C1 segment of cervical spinal cord (tissue), 14 donors: ENCODE results near the gene KIAA1217.

Experiments
- DNase-seq, 14 donors: peaks; one replicate each; lab custom pipeline; 2025; lab: John Stamatoyannopoulos, UW

Gene KIAA1217

GRCh38 chr10:24545585-24545984 lies 336.6 kb downstream of the KIAA1217 start:
- no peak for DNase-seq

- no peak for DNase-seq
Measured at GRCh38 chr10:24550680-24551079, 341.7 kb downstream of the KIAA1217 start.

GRCh38 chr10:24551161-24551560 lies 342.2 kb downstream of the KIAA1217 start:
- no peak for DNase-seq

- no peak for DNase-seq
Measured at GRCh38 chr10:24552346-24553016, 343.5 kb downstream of the KIAA1217 start.

- DNase-seq: no peak
Measured at GRCh38 chr10:24553051-24553612, 344.2 kb downstream of the KIAA1217 start.

GRCh38 chr10:24554036-24554435 lies 345.1 kb downstream of the KIAA1217 start:
- DNase-seq: no peak

GRCh38 chr10:24556126-24556749 lies 347.3 kb downstream of the KIAA1217 start:
- DNase-seq: no peak

GRCh38 chr10:24556750-24557742 lies 348.1 kb downstream of the KIAA1217 start:
- peak in 1 of 14 donors; percentile 9 for DNase-seq

GRCh38 chr10:24561453-24561852 lies 352.5 kb downstream of the KIAA1217 start:
- no peak for DNase-seq

- no peak for DNase-seq
Measured at GRCh38 chr10:24568042-24568441, 359.1 kb downstream of the KIAA1217 start.

GRCh38 chr10:24569330-24569796 lies 360.4 kb downstream of the KIAA1217 start:
- DNase-seq: no peak

GRCh38 chr10:24569828-24570657 lies 361.1 kb downstream of the KIAA1217 start:
- DNase-seq: no peak

- DNase-seq: no peak
Measured at GRCh38 chr10:24570658-24571426, 361.9 kb downstream of the KIAA1217 start.

- peak in 1 of 14 donors; percentile 17 for DNase-seq
Measured at GRCh38 chr10:24571870-24572450, 363.0 kb downstream of the KIAA1217 start.

- DNase-seq: peak in 1 of 14 donors; percentile 51
Measured at GRCh38 chr10:24574161-24574560, 365.2 kb downstream of the KIAA1217 start.

GRCh38 chr10:24574578-24575155 lies 365.7 kb downstream of the KIAA1217 start:
- DNase-seq: no peak

- no peak for DNase-seq
Measured at GRCh38 chr10:24575481-24576002, 366.6 kb downstream of the KIAA1217 start.

- DNase-seq: no peak
Measured at GRCh38 chr10:24579448-24579847, 370.5 kb downstream of the KIAA1217 start.

- peak in 2 of 14 donors; percentile 10 to 81 for DNase-seq
Measured at GRCh38 chr10:24579906-24580305, 371.0 kb downstream of the KIAA1217 start.
